ENCODE measurements around the gene MARCOL.

GRCh38 chr5:148268566-148268965 is 30.2 kb downstream of the MARCOL start, which contains the start of gene SPINK13:
- TF ChIP-seq RFX5 (IDR thresholded peaks at IDR 0.05; ENCODE audit: low read length) = no peak
- no peak for TF ChIP-seq CTCF (IDR thresholded peaks at IDR 0.05)
- TF ChIP-seq SIN3A (IDR thresholded peaks at IDR 0.05; ENCODE audit: borderline replicate concordance, low read depth, low read length) = no peak
